GM21526 (cell line): ENCODE data around the gene GRIN2B.

Experiments
- ATAC-seq: cut with Tn5 transposase; IDR thresholded peaks from one replicate; pipeline ENCODE4 v1.9.1; 2021; ENCODE audit warnings: moderate library complexity; ENCODE audit not compliant: unreplicated experiment, low FRiP score

GRIN2B gene

GRCh38 chr12:13959131-13959723 is 22.2 kb downstream of the GRIN2B start:
- no peak for ATAC-seq

DNA sequence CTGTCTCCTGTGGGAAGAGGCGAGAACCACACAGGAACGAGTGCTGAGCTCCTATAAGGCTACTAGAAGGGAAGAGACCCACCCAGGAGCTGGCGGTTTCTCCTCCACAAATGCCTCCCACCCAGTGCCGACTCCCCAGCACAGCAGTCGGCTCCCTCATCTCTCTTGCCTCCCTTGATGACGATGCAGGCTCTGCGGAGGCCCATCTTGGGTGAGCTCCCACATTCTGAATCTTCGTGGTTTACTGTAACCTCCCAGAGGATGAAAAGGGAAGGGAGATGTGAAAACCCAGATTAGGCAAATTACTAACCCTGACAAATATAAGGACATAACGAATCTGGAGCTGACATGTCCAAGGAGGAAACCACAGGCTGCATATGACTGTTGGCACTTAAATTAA is 23.8 kb downstream of the GRIN2B start:
- no peak for ATAC-seq

DNA sequence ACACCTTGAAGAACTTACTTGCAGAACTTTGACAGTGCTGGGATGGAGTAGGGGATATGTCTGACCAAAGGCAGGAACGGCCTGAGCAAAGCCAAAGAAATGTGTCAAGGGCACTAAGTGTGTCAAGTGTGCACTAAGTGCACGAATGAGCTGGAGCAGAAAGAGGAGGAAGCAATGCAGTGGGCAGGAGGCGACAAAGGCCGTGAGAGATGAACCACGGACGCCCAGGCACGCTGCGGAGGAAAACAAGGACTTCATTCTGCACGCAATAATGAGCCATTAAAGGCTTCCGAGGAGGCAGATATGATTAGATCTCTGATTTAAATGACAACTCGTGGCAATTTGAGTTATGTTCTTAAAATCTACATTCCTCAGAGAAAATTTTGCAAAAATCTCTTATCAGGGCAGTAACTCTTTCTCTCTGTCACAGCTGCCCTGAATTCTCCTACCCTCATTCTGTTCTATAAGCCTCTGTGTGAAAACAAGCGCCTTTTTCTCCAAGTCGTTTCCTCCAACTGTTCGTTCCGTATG is 25.3 kb downstream of the GRIN2B start:
- ATAC-seq = no peak

DNA sequence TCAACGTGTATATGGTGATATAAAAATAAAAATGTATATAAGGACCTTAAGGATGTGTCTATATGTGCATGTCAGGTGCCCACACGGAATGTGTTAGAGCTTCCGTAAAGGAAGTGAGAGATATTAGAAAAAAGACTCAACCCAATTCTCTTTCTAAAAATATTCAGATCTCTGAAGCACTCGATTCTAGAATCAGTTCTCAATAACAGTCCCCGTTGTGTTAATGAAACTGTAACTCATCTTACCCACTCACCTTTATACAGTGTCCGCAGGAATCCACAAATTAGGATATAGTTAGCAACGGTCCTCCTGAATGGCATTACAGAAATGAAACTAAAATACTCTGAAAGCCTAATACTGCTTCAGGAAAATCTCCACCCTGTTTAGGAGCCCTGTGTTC is 29.3 kb downstream of the GRIN2B start:
- no peak for ATAC-seq

GRCh38 chr12:13950502-13950901 is 30.9 kb downstream of the GRIN2B start:
- no peak for ATAC-seq

DNA sequence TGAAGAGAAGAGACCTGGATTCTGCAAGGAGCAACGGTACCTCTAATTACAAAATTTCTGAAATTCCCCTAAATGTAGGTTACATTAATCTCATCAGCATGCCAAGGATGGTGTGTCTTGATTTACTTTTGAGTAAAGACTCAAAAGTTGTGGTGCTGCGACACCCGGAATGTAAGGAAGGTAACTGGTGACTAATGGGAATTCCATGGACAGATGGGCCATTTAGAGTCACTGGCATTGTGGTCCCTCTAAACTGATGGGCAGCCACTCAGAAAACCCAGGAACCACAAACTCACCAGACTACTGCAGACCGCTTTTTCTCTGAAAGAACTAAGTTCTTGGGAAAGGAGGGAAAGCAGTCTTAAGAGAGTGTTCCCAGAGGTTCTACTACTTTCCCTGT is 32.8 kb downstream of the GRIN2B start:
- ATAC-seq = no peak

DNA sequence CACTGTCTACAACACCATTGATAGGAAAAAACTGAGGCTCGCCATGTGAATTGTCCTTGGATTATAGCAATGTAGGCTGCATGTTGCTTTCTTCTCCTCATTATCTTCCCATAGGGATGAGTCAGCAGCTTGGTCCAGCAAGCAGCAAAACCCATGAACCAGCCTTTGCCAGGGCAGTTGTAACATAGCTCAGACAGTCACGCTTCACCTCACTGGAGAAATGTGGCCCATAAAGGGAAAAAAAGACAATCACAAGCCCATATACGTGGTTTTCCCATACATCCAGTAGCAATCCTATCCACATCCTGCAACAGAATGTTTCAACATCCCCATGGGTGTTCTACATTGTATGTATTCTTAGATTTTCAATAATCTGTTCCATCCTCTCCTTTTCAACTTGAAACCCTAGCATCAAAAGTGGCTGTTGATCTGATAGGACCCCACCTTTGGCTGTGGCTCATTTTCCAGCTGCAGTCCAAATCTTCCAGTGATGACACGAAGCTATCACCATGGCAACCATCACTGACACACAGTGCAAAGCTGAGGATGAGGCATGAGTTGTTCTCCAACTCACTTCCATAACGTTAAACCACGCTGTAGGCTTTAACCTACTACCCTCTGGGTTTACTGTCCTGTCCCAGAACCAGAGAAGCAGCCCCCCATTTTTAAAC is 34.0 kb downstream of the GRIN2B start:
- ATAC-seq = no peak

DNA sequence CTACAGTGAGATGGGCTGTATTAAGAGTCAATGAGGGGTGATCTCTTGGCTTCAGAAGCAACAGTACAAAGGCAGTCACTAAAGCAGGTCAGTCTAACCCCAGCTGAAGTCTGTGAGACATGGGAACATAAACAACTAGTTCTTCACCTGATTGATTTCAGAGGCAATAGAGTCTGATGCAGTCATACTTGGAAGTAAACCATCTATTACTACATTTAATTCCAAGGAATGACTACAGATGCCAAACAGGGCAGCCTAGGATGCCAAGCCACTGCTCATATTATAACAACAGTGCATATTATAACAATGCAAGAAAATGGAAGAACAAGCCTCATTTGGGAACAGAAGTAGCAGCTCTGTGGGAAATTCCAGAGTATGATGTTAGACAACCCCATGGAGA is 35.8 kb downstream of the GRIN2B start:
- no peak for ATAC-seq

DNA sequence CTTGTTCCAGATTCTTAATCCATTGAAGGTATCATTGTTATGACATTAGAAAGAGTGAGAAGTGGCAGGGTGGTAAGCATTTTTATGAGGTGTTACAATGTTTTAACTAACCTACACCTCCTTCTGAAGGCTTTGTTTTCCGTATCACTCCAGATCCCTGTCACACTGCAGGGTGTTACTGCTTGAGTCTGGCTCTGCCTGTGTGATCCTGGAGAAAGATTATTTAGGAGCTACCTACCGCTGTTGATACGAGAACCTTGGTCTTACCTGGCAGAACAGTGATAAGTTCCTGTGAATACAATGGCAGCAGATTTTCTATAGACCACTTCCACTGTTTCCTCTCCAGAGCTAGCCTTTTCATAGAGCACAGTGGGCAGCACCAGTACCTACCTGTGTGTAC is 36.2 kb downstream of the GRIN2B start:
- ATAC-seq = no peak

DNA sequence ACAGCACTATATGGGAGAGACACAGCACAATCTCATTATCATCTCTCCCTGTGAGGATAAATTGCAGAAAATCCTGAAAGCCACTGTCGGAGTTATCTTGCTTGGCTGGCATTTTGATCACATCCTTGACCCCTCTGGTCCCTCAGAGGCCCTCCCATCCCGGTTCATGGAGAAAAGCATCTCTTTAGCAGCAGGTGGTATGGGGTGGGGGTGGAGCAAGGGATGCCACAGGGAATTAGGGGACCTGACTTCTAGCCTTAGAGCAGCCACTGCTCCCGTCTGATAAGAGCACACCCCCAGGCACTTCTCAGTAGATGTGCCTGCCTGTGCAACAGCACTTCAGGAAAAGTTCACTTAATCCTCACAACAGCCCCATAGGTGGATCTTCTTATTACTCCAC is 38.6 kb downstream of the GRIN2B start:
- ATAC-seq = no peak

DNA sequence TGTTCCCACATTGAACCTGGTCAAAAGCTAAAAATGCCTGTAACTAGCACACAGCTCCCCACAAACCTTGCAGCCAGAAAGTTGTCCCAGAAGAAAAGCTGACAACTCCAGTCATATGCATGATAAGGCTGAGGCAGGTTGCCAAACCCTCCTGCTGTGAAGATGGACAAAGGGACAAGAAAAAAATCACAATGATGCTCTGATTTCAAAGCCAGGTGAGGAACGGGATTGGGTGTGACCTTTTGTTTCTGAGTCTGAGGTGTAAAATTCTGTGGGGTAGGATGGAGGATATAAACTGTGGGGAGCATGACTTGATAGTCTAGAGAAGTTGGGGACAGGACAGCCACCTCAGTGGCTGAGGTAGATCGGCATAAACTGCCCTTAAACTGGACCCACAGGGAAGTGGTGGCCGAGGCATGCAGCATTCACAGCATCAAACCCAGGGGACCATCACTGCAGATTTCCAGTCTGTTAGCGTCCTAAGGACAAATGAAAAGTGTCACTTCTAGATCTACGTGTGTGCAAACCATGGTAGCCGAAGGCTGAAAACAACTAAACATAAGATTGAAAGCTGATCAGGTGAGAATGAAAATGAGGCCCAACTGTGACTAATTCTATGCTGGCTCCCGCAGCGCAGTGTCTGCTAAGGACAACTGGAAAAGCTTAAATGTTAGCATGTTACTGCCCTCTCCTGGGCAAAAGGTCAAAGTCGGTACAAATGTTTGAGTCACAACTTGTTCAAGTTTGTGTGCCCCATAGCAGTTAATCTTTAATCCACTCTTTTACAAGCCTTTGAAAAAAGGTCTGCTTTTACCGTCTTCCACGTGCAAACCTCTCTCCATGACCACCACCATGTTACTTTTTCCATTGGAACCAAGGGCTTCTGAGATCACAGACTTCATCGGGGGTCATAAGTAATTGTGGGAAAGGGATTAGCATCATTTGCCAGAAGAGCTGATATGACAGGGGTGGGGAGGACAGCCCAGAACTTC is 39.8 kb downstream of the GRIN2B start:
- peak; percentile 65 for ATAC-seq

GRCh38 chr12:13940335-13940865 is 41.0 kb downstream of the GRIN2B start:
- ATAC-seq = no peak

DNA sequence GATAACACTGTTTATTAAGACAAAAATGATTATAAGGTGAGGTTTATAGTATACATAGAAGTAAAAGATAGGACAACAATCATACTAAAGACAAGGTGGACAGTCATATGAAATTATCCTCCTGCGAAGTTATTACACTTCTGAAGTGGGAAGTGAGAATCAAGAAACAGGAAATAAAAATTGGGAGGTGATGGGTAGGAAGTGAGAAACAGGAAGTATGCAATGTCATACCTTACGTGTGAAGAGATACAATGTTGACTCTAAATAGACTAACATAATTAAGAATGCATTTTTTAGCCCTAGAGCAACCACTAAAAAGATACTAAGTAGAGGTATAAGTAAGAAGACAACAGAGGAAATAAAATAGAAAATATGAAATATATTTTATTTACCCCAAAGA is 43.7 kb downstream of the GRIN2B start:
- no peak for ATAC-seq

DNA sequence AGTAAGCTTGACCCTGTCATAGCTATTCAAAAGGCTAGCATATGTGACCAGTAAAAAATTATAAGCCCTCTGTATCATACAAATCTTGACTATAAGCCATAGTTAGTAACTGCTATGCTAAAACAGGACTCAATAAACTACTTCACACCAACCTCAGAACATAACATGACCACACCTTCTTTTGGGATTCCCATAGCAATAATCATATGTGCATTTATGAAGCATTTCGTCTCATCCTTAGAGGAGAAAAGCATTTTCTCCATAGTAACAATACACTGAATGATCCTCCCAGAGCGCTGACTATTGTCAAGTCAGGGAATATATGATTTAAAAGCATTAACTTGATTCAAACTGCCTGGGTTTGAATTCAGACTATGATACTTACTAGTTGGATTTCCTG is 46.2 kb downstream of the GRIN2B start:
- ATAC-seq = no peak
